Measurements from ENCODE around the gene NPLOC4. TPM values are rescaled to one million over a fixed set of nuclear protein-coding genes. Genes with fewer than 3 reads are reported as not detected.

Gene NPLOC4
- total RNA-seq, 1 experiment from 2014 or later = 69.9 TPM

- no peak for DNase-seq (ENCODE audit: extremely low read depth, low read depth)
These were observed 62.9 kb downstream of the NPLOC4 start for GRCh38 chr17:81573794-81574642.

GRCh38 chr17:81572563-81573168 lies 64.2 kb downstream of the NPLOC4 start:
- DNase-seq (ENCODE audit: extremely low read depth, low read depth) = no peak

GRCh38 chr17:81570964-81571363 lies 65.9 kb downstream of the NPLOC4 start:
- DNase-seq (ENCODE audit: extremely low read depth, low read depth) = no peak

GRCh38 chr17:81569986-81570514 lies 66.9 kb downstream of the NPLOC4 start:
- DNase-seq (ENCODE audit: extremely low read depth, low read depth) = no peak

- DNase-seq (ENCODE audit: extremely low read depth, low read depth) = no peak
These were observed 68.5 kb downstream of the NPLOC4 start for GRCh38 chr17:81568416-81568815.

- DNase-seq (ENCODE audit: extremely low read depth, low read depth) = no peak
These were observed 69.7 kb downstream of the NPLOC4 start for GRCh38 chr17:81567191-81567590.

- DNase-seq (ENCODE audit: extremely low read depth, low read depth) = peak; percentile 41
These were observed 70.3 kb downstream of the NPLOC4 start for GRCh38 chr17:81566461-81567126.

GRCh38 chr17:81565231-81565630 lies 71.7 kb downstream of the NPLOC4 start:
- DNase-seq (ENCODE audit: extremely low read depth, low read depth) = no peak

- DNase-seq (ENCODE audit: extremely low read depth, low read depth) = no peak
These were observed 72.1 kb downstream of the NPLOC4 start for GRCh38 chr17:81564778-81565177.

GRCh38 chr17:81563861-81564586 lies 72.9 kb downstream of the NPLOC4 start:
- no peak for DNase-seq (ENCODE audit: extremely low read depth, low read depth)

GRCh38 chr17:81561494-81561885 lies 75.4 kb downstream of the NPLOC4 start:
- DNase-seq (ENCODE audit: extremely low read depth, low read depth) = no peak

- peak; percentile 36 for DNase-seq (ENCODE audit: extremely low read depth, low read depth)
These were observed 77.7 kb downstream of the NPLOC4 start for GRCh38 chr17:81558941-81559806.

GRCh38 chr17:81558115-81558468 lies 78.8 kb downstream of the NPLOC4 start:
- DNase-seq (ENCODE audit: extremely low read depth, low read depth) = no peak

GRCh38 chr17:81557276-81558114 lies 79.4 kb downstream of the NPLOC4 start:
- DNase-seq (ENCODE audit: extremely low read depth, low read depth) = no peak

- no peak for DNase-seq (ENCODE audit: extremely low read depth, low read depth)
These were observed 80.0 kb downstream of the NPLOC4 start for GRCh38 chr17:81556863-81557262.

GRCh38 chr17:81556175-81556691 lies 80.7 kb downstream of the NPLOC4 start:
- DNase-seq (ENCODE audit: extremely low read depth, low read depth) = no peak

- DNase-seq (ENCODE audit: extremely low read depth, low read depth) = peak; percentile 18
These were observed 83.2 kb downstream of the NPLOC4 start for GRCh38 chr17:81553616-81554181.

- DNase-seq (ENCODE audit: extremely low read depth, low read depth) = peak; percentile 81
These were observed 83.8 kb downstream of the NPLOC4 start for GRCh38 chr17:81553018-81553615.
